RWPE1 (cell line): ENCODE results near the gene PCYOX1L.

Experiments
- CTCF ChIA-PET: fragments of 350-600 bp; sonication (Branson Sonifier 250); formaldehyde crosslinking; extraction: SDS; loops from one replicate; lab custom pipeline; 2021; lab: Yijun Ruan, JAX
- POLR2A ChIA-PET: fragments of 400-600 bp; formaldehyde crosslinking; extraction: SDS; loops from one replicate; lab custom pipeline; 2020; ENCODE audit warnings: antibody characterized with exemption; ENCODE audit not compliant: low non-redundant PET; lab: Yijun Ruan, JAX
- DNase-seq: peaks from one replicate; pipeline ENCODE4 v3.0.0; 2012; ENCODE audit warnings: low spot score
- H3K27ac ChIP-seq: fragments of 450-650 bp; 2 replicates; pipeline ENCODE4 v1.5.1; 2017
- TF ChIP-seq, protein P1 (sequence below): fragments of 450-650 bp; conservative IDR thresholded peaks from 2 replicates; pipeline ENCODE4 v1.5.1; 2017; ENCODE audit warnings: low read depth, mild to moderate bottlenecking

The PCYOX1L gene

DNA sequence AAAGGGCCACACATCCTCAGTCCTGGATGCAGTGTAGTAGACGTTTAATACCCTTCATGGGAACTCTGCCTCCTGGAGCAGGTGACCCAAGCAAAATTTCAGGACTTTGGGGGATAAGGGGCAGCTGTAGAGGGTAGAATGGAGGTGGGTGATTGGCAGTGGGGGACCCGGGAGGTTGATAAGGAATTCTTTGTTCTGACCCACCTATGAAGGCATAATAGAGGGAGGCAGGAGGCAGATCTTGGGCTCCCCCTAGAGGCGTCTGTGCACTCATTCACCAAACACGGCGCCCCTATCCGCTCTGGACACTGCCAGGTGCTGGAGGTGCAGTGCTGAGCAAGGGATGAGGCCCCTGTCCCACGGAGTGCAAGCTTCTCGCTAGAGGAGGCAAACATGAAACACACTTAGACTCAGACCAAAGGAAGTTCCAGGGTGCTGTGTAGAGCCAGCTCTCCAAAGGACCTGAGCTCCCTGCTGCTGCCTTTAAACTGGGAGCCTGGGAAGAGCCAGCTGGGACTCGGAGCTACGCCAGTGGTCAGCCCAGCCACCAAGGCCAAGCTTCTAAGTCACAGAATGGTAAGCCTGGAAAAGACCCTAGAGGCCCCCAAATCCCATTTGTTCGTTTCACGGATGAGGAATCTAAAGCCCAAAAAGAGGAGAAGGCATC lies 13.6 kb downstream of the PCYOX1L start:
- peak; percentile 79 for DNase-seq
- POLR2A ChIA-PET = no interaction called here
- CTCF ChIA-PET = interaction anchor here (0.6 to 4.5 kb wide), 25 partner anchors 9 to 195 kb away, joined by 3 to 40 read pairs (median 5); partner anchors contain the start of genes CSNK1A1 and PCYOX1L

DNA sequence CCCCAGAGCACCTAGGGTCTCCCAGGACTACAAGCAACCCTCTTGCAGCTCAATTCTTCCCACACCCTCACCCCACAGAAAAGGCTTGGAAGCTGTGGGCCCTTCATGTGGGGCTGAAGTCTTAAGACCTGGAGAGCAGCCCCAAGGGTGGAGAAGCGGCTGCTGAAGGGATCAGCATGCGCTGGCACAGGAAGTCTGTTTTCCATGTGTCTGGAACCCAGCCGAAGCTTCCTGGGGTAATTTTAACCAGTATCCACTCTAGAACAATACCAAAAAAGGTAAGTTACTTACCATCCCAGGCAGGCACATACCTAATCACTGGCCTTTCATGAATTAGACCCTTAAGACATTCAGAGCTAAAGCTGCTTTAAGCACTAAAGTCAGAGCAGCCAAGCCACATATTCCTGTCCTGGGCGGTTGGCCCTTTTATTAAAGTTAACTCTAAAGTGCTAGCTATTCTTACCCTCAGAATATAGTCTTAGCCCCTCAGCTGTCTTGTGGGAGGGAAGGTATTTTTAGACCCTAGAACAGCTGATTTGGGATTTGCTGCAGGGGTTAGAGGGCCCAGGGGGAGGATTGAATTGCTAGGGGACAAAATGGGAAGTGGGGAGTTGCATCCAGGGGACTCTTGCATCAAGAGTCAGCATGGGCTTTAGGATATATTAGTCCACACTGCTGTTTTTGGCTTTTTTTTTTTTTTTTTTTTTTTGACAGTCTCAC lies 14.4 kb downstream of the PCYOX1L start:
- POLR2A ChIA-PET = interaction anchor here (0.8 to 1.1 kb wide), 2 partner anchors 54 to 57 kb away, joined by 4 to 9 read pairs; no protein-coding TSS in a partner anchor
- no peak for DNase-seq
- CTCF ChIA-PET = interaction anchor here (0.6 to 4.5 kb wide), 23 partner anchors 9 to 654 kb away, joined by 3 to 40 read pairs (median 5); partner anchors contain the start of genes CSNK1A1 and PCYOX1L
- TF ChIP-seq, protein P1, sequence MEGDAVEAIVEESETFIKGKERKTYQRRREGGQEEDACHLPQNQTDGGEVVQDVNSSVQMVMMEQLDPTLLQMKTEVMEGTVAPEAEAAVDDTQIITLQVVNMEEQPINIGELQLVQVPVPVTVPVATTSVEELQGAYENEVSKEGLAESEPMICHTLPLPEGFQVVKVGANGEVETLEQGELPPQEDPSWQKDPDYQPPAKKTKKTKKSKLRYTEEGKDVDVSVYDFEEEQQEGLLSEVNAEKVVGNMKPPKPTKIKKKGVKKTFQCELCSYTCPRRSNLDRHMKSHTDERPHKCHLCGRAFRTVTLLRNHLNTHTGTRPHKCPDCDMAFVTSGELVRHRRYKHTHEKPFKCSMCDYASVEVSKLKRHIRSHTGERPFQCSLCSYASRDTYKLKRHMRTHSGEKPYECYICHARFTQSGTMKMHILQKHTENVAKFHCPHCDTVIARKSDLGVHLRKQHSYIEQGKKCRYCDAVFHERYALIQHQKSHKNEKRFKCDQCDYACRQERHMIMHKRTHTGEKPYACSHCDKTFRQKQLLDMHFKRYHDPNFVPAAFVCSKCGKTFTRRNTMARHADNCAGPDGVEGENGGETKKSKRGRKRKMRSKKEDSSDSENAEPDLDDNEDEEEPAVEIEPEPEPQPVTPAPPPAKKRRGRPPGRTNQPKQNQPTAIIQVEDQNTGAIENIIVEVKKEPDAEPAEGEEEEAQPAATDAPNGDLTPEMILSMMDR = no peak
- H3K27ac ChIP-seq = no peak overlapping the region

More for the DNA sequence above, 13.6 kb downstream of the PCYOX1L start:
- H3K27ac ChIP-seq = no peak overlapping the region; the same call in 1 of the 2 replicates
- TF ChIP-seq, protein P1 = peak; percentile 88

DNA sequence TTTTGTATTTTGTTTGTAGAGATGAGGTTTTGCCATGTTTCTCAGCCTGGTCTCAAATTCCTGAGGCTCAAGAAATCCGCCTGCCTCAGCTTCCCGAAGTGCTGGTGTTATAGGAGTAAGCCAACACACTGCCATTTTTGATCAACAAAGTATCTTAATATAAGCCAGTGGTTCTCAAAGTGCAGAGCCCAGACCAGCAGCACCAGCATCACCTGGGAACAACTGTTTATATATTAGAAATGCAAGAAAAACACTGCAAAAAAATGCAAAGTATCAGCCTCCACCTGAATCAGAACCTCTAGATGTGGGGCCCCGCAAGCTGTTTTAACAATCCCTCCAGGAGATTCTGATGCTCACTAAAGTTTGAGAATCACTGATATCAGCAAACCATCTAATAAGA lies 15.1 kb downstream of the PCYOX1L start:
- DNase-seq = no peak
- CTCF ChIA-PET = interaction anchor here (0.7 to 4.5 kb wide), 8 partner anchors 9 to 547 kb away, joined by 3 to 40 read pairs (median 5); partner anchors contain the start of genes ADRB2 and CSNK1A1
- no peak overlapping the region for H3K27ac ChIP-seq
- POLR2A ChIA-PET = interaction anchor here (1.1 kb wide), 1 partner anchor 55 kb away, joined by 4 read pairs; no protein-coding TSS in a partner anchor
- TF ChIP-seq, protein P1 = no peak

DNA sequence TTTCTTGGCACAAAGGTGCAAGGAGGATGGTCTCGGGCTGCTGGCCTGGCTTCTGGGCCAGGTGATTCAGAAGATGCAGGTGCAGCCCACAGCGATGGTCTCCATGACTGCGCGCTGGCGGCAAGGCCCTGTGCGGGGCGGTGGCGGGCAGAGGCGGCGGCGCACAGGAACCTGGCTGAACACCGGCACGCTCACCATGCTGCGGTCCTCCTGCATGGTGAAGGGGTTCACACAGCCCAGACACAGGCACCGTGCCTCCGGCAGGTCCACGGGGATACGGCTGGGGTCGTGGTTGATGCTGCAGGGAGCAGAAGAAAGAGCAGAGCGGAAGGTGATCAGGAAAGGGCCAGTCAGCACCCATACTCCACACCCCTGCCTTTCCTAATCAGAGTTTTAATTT lies 16.5 kb downstream of the PCYOX1L start:
- ChIA-PET POLR2A (interaction anchor here (0.6 kb wide), 1 partner anchor 115 kb away, joined by 3 read pairs; no protein-coding TSS in a partner anchor), CTCF (interaction anchor here (3.3 to 4.5 kb wide), 2 partner anchors 8 to 60 kb away, joined by 22 to 26 read pairs; no protein-coding TSS in a partner anchor)
- no peak overlapping the region for H3K27ac ChIP-seq
- TF ChIP-seq, protein P1 = no peak
- no peak for DNase-seq

DNA sequence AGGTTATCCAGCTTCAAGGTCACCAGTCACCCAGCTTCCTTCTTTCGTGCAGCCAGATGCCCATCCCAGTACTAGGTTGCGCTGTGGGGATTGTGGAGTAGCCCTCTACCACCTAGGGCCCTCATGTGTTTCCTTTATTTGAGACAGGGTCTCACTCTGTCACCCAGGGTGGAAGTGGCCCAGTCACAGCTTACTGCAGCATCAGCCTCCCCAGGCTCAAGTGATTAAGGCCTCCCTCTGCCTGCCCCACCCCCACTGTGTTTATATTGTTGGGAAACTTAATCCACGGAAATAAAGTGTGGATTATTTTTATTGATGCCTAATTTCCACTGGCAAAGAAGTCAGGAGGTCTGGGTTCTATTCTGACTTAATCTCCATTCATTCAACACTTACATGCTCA lies 17.0 kb downstream of the PCYOX1L start:
- CTCF ChIA-PET = interaction anchor here (0.8 kb wide), 1 partner anchor 59 kb away, joined by 3 read pairs; no protein-coding TSS in a partner anchor
- TF ChIP-seq, protein P1 = no peak
- POLR2A ChIA-PET = no interaction called here

DNA sequence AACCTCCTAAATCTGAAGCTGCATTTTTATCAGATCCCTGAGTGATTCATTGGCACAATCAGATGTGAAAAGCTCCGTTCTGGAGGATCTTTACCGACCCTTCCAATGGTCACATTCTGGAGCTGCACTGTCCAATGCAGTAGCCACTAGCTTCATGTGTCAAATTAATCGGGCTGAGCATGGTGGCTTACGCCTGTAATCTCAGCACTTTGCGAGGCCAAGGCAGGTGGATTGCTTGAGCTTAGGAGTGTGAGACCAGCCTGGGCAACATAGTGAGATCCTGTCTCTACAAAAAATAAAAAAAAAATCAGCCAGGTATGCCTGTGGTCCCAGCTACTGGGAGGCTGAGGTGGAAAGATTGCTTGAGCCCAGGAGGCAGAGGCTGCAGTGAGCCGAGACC lies 17.6 kb downstream of the PCYOX1L start:
- TF ChIP-seq, protein P1 = no peak
- no peak for DNase-seq
- CTCF ChIA-PET = interaction anchor here (0.8 to 1.7 kb wide), 2 partner anchors 7 to 58 kb away, joined by 3 to 8 read pairs; no protein-coding TSS in a partner anchor
- H3K27ac ChIP-seq = no peak overlapping the region
- POLR2A ChIA-PET = no interaction called here

More for the DNA sequence above, 17.0 kb downstream of the PCYOX1L start:
- H3K27ac ChIP-seq = no peak overlapping the region
- DNase-seq = no peak
